KOPT-K1 (cell line): ENCODE data around the gene MDM1.

Experiments used
- H3K27ac ChIP-seq: fragments of 200-600 bp; sonication (generic); 2 replicates; pipeline ENCODE4 v1.5.1; 2016; ENCODE audit warnings: antibody characterized with exemption, mild to moderate bottlenecking, low read depth, low read length; ENCODE audit not compliant: poor library complexity, severe bottlenecking
- H3K36me3 ChIP-seq: fragments of 200-600 bp; sonication (generic); 2 replicates; pipeline ENCODE4 v1.5.1; 2017; ENCODE audit warnings: antibody characterized with exemption, mild to moderate bottlenecking, low read length, moderate library complexity; ENCODE audit not compliant: insufficient read depth
- H3K9me3 ChIP-seq: fragments of 200-600 bp; sonication (generic); 2 replicates; pipeline ENCODE4 v1.5.1; 2017; ENCODE audit warnings: antibody characterized with exemption, low read length, mild to moderate bottlenecking; ENCODE audit not compliant: insufficient read depth, poor library complexity, severe bottlenecking

The MDM1 gene

GRCh38 chr12:68364893-68365725, 32.9 kb upstream of the MDM1 start:
- Histone ChIP-seq H3K27ac (peak overlapping the region; percentile 98), H3K9me3 (no peaks in the 10 kb centered on the region), H3K36me3 (no peaks in the 10 kb centered on the region)

DNA sequence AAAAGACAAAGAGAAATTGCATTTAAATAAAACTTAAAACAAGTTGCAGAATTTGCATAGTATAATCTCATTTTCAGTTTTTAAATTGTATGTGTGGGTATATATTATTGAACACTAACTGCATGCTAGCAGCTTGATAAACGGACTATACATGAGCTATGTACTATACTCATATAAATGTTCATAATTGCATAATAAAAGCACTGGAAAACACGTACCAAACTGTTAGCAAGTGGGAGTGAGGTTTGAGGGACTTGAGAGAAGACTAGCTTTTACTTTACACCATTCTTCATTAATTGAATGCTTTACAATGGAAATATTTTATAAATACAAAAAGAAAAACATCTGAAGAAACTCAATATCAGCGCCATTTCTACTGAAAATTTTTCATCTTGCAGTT, 32.2 kb upstream of the MDM1 start:
- Histone ChIP-seq H3K27ac (peak overlapping the region; percentile 98), H3K36me3 (no peaks in the 10 kb centered on the region), H3K9me3 (no peaks in the 10 kb centered on the region)

DNA sequence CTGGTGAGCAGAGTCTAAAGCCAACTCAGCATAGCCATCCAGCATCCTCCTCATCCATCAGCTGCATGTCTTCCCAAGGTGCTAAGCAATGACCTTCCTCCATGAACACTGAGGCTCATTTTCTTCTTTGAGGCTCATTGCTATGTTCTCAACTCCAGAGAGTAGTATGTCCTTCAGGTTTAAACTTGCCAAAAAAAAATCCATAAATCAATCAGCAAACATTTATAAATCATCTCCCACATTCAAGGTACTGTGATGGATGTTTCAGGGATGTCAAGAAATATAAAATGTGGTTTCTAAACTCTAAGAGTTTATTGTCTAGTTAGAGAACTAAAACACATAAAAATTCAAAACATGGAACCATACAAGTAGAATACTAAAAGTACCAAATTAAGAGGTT, 29.8 kb upstream of the MDM1 start:
- H3K9me3 ChIP-seq: no peaks in the 10 kb centered on the region
- H3K27ac ChIP-seq: no peak overlapping the region

DNA sequence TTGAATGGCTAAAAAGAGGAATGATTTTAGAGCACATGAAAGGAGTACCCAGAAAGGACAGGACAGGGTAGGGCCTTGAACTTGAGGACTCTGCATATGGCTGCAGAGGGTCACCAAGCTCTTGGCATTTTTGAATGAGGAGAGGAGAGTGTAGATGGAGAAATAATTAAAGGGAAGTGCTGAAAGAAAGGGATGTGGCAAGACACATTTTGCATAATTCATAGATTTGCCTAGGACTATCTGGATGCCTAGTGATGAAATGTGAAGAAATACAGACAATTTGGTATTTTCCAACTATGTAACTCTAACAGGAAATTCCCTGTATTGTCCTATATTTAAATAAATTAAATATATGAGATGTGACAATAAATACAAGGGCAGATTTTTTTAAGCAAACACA, 27.5 kb upstream of the MDM1 start:
- H3K36me3 ChIP-seq: no peaks in the 10 kb centered on the region
- no peaks in the 10 kb centered on the region for H3K9me3 ChIP-seq
- H3K27ac ChIP-seq: no peak overlapping the region

More for the DNA sequence above, 29.8 kb upstream of the MDM1 start:
- H3K36me3 ChIP-seq: no peaks in the 10 kb centered on the region

GRCh38 chr12:68358532-68359485, 26.6 kb upstream of the MDM1 start:
- Histone ChIP-seq H3K9me3 (no peaks in the 10 kb centered on the region), H3K27ac (no peak overlapping the region), H3K36me3 (no peaks in the 10 kb centered on the region)

- H3K36me3 ChIP-seq: no peaks in the 10 kb centered on the region
These were observed 24.8 kb upstream of the MDM1 start for GRCh38 chr12:68356986-68357385.

GRCh38 chr12:68356060-68356695, 24.0 kb upstream of the MDM1 start:
- no peaks in the 10 kb centered on the region for H3K36me3 ChIP-seq
- H3K27ac ChIP-seq: no peak overlapping the region
- H3K9me3 ChIP-seq: no peaks in the 10 kb centered on the region

More at GRCh38 chr12:68356986-68357385, 24.8 kb upstream of the MDM1 start:
- Histone ChIP-seq H3K27ac (no peak overlapping the region), H3K9me3 (no peaks in the 10 kb centered on the region)

DNA sequence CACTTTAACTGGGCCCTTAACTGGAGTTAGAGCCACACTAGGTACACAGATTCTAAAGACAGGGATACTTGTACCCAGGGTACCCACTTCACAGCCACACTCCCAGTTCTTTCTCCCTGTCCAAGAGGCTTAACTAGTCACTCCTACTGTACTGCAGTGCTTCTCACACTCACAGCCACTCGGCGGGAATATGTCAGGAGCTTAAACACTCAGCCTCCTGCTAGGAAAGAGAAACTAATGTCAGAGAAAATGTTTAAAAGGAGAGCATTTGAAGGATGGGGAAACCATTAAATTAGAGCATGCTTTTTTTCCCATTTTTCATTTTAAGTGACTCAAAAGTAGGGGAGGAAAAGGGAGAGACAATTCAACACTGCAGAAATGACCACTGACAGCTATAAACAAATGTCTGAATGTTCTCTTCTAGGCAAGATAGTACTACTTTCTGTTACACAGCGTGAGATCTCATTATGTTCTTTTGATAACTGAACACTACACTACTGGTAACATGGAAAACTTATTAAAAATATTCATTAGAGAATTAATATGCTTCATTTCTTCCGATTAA, 22.9 kb upstream of the MDM1 start:
- Histone ChIP-seq H3K36me3 (no peaks in the 10 kb centered on the region), H3K27ac (no peak overlapping the region), H3K9me3 (no peaks in the 10 kb centered on the region)

DNA sequence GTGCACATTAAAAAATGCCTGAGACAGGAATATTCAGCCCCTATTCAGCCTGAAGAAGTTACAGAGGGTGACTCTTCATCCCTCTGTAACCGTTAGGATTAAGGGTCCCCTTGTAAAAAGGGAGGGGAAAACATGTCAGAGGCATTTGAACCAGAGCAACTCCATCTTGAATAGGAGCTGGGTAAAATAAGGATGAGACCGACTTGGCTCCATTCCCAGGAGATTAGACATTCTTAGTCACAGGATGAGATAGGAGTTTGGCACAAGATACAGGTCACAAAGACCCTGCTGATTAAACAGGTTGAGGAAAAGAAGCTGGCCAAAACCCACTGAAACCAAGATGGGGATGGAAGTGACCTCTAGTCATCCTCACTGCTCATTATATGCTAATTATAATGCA, 19.9 kb upstream of the MDM1 start:
- Histone ChIP-seq H3K9me3 (no peaks in the 10 kb centered on the region), H3K36me3 (no peaks in the 10 kb centered on the region), H3K27ac (no peak overlapping the region)

GRCh38 chr12:68350753-68351152, 18.6 kb upstream of the MDM1 start:
- H3K9me3 ChIP-seq: no peaks in the 10 kb centered on the region
- H3K27ac ChIP-seq: no peak overlapping the region
- no peaks in the 10 kb centered on the region for H3K36me3 ChIP-seq

DNA sequence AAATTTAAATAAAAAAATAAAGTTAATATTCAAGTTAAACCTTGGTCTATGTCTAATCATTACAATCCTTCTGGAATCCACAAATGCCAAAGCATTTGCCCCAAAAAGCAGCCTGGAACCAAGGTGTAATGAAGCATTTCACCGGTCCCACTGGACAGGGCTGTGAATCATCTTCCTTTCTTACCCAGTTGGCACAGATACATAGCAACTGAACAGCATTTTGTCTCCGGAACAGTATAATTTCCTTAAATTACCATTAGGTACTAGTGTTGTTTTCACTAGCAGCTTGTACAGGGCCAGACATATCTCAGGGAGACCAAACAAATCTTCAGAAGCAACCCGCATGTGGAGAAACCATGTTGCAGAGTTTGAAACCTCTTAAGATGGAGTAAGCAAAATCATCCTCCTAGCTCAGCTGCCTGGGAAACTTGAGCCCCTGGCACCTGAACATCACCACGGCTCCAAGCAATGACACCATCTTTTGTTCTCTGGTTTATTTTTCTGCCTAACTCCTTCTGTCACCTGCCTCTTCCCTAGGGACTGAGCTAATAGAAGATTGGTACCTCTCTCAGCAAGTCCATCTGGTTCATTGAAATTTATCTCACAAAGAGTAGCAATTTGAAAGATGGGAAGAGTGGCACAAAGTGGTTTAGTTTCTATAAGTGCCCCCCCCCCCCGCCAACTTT, 17.9 kb upstream of the MDM1 start:
- Histone ChIP-seq H3K36me3 (no peaks in the 10 kb centered on the region), H3K9me3 (no peaks in the 10 kb centered on the region), H3K27ac (no peak overlapping the region)

DNA sequence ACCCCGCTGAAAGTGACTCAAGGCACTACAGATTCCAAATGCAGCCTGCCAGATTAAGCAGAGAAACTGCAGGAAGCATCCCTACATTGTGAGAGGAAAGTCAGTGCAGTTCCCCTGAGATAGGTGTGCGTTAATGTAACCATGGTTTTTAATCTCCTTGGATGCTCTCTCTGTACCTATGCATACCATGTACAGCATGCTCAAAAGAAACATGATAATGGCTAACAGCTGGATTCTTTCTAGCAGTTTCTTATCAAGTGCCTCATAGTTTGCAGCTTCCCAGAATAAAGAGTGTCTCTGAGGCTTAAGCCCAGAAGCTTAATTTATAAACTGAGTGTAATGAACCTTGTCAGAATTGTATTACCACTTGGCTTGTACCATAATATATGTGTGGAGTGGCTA, 17.1 kb upstream of the MDM1 start:
- Histone ChIP-seq H3K36me3 (no peaks in the 10 kb centered on the region), H3K9me3 (no peaks in the 10 kb centered on the region), H3K27ac (no peak overlapping the region)

- Histone ChIP-seq H3K36me3 (no peaks in the 10 kb centered on the region), H3K27ac (no peak overlapping the region), H3K9me3 (no peaks in the 10 kb centered on the region)
These were observed 16.3 kb upstream of the MDM1 start for GRCh38 chr12:68348419-68348818.

DNA sequence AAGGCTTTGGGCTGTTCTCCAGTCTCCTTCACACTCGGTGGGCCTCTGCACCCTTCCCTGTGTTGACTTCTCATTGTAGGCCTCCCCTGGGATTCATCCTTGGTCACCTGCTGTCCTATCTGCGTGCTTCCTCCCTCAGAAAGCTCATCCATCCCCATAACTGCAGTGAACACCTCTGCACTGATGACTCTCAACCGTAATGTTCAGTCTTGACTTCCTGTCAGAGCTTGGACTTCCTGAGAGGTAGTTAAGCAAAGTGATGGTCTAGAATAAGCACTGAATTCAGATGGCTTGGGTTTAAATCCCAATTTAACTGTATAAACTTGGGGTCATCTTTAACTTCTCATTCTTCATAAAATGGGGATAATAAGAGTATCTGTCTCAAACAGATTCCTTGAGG, 13.6 kb upstream of the MDM1 start:
- H3K27ac ChIP-seq: no peak overlapping the region
- no peaks in the 10 kb centered on the region for H3K36me3 ChIP-seq
- H3K9me3 ChIP-seq: no peaks in the 10 kb centered on the region
